NCI-H2107 (cell line): ENCODE measurements around the gene SEMA5A.

Experiments
- DNase-seq: peaks from one replicate; lab custom pipeline; 2025; lab: John Stamatoyannopoulos, UW

The SEMA5A gene

DNA sequence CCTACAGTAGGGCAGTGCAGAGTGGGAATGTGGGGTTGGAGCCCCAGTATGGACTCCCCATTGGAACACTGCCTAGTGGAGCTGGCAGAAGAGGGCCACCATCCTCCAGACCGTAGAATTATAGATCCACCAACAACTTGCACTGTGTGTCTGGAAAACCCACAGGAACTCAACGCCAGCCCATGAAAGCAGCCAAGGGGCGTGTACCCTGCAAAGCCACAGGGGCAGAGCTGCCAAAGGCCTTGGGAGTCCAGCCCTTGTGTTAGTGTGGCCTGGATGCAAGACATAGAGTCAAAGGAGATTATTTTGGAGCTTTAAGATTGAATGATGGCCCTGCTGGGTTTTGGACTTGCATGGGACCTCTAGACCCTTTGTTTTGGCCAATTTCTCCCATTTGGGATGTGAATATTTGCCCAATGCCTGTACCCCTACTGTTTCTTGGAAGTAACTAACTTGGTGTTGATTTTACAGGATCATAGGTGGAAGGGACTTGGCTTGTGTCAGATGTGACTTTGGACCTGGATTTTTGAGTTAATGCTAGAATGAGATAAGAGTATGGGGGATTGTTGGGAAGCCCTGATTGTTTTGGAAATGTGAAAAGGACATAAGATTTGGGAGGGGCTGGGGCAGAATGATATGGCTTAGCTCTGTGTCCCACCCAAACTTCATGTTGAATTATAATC, 266.8 kb downstream of the SEMA5A start:
- no peak for DNase-seq

DNA sequence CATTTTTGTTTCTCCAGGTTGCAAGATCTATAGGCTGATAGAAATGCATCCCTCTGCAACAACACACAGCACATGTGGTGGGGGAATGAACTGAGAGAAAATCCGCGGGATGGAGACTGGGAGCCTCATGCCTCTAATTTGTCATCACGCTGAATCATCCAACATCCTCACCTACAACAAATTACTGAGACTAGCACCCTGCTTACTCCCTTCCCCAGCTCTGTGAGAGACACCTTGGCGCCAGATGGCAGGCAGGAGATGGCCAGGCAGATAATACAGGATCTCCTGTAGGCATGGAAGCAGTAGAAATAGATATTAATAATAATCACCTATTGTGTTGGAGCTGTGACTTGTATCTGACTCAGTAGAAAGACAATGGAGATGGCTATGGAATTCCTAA, 276.9 kb downstream of the SEMA5A start:
- DNase-seq: no peak

DNA sequence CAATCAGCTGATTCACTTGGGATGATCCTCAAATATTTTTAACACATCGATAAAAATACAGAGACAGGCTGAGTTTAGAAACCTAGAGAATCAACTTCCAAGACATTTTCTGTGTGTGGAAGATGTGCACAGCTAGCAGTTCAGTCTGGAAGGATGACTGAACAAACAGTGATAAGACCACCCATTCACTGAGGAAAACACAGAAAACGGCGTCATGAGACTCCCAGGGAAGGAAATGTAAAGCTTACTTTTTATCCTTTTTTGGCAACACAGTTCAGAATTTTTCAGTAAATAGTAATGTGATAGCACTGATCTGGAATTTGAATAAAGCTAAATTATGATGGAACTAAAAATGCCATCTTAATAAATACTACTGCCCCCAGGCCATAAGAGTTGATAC, 277.6 kb downstream of the SEMA5A start:
- no peak for DNase-seq

- no peak for DNase-seq
Measured at GRCh38 chr5:9265441-9266287, 280.2 kb downstream of the SEMA5A start.

DNA sequence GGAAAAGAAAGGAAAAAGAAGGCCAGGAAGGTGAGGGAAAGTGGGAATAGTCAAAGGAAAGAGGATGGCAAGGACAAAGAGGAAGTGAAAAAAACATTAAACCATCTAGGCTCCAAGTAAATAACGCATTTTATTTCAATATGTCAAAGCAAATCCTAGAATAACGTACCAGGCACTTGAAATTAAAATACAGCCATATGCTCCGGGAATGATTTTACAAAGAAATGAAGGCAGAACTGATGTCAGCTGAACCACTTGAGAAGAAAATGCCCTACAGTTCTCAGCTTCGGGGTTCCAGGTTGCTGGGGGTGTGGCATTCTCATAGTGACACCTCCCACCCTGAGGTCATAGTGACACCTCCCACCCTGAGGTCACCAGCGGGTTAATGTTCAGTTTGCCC, 281.6 kb downstream of the SEMA5A start:
- DNase-seq: no peak

DNA sequence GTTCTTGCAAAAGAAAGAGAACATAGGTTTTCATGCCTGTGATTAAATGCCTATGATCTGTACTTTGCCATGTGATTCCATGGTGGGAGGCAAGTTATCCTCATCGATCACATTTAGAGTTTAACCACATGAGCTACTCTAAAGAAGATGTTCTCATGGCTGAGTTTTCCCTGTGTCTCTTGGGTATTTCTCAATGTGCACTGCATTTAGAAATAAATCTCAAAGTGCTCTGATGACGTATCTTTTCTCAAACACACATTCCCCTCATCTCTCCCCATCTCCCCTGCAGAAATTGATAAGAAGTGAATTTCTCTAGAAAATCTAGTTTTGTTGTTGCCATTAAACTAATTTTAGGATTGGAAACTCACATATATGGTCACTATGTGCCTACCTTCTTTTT, 282.2 kb downstream of the SEMA5A start:
- no peak for DNase-seq

GRCh38 chr5:9251379-9251980, 294.4 kb downstream of the SEMA5A start:
- DNase-seq: no peak

GRCh38 chr5:9249231-9249630, 296.6 kb downstream of the SEMA5A start:
- DNase-seq: no peak

DNA sequence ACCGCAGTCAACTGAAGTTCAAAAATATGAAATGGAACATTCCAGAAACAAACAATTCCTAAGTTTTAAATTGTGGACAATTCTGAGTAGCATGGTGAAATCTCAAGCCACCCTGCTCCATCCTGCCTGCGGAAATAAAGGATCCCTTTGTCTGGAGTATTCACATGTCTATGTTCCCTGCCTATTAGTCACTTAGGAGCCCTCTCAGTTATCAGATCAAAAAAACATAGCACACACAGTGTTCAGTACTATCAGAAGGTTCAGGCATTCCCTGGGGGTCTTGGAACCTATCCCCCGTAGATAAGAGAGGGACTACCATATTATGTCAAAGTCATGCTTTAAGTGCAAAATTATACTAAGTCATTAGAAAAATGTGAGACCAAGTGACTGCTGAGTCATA, 300.8 kb downstream of the SEMA5A start:
- DNase-seq: no peak

GRCh38 chr5:9244417-9244816, 301.5 kb downstream of the SEMA5A start:
- no peak for DNase-seq

- DNase-seq: no peak
Measured at GRCh38 chr5:9241479-9242305, 304.2 kb downstream of the SEMA5A start.

- DNase-seq: no peak
Measured at GRCh38 chr5:9240431-9240830, 305.4 kb downstream of the SEMA5A start.

DNA sequence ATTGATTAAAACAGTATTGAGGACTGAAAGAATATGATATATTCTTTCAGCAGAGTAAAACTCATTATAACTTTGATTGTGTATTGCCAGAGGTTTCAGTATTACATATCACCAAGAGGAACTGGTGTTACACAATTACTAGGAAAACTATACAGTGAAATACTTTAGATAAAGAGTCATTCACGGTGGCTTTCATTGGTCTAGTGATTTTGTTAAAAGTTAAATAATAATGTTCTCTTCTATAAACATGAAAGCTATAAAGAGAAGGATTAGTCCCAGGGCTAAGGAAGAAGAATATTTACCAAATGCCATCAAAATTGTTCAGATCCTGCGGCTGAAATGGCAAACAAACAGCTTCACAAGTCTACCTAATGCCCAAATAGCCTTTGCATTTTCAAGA, 306.2 kb downstream of the SEMA5A start:
- DNase-seq: no peak

- no peak for DNase-seq
Measured at GRCh38 chr5:9239071-9239470, 306.8 kb downstream of the SEMA5A start.

DNA sequence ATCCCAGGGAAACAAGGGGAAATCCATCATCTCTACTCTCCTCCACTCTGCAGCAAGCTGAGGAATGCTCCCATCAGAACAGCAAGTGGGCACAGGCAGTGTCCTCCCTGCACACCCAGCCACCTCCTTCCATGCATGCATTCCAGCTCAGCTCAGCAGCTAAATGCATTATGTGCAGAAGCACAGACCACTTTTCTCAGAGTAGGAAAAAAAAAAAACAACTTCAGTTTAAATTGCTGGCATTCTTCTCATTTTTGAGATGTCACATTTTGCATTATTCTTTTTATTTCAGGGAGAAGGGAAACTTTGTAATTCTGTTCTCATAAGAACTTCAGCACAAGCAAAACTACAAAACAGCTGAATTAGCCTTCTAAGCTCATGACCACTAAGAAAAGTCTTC, 312.2 kb downstream of the SEMA5A start:
- DNase-seq: no peak

GRCh38 chr5:9233035-9233434, 312.8 kb downstream of the SEMA5A start:
- no peak for DNase-seq

- DNase-seq: no peak
Measured at GRCh38 chr5:9231842-9232241, 314.0 kb downstream of the SEMA5A start.

DNA sequence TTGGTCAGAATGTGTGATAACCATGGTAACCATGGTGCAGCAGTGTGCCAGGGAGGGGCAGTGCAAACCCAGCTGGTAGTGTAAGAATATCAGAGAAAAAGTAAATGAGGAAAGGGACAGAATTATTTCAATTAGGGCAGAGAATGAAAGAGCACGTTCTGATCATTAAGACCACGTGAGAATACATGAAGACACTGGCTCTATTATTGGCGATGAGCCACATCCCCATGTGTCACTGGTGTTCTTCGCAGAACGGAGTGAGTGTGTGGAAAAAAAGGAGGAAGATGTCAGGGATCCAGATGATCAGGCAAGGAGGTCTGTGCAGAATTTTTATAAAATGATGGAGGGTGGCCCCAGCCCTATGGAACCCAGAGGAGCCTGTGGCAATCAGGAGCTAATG, 315.5 kb downstream of the SEMA5A start:
- no peak for DNase-seq

- DNase-seq: no peak
Measured at GRCh38 chr5:9226016-9226536, 319.8 kb downstream of the SEMA5A start.

GRCh38 chr5:9222054-9222976, 323.6 kb downstream of the SEMA5A start:
- DNase-seq: no peak

DNA sequence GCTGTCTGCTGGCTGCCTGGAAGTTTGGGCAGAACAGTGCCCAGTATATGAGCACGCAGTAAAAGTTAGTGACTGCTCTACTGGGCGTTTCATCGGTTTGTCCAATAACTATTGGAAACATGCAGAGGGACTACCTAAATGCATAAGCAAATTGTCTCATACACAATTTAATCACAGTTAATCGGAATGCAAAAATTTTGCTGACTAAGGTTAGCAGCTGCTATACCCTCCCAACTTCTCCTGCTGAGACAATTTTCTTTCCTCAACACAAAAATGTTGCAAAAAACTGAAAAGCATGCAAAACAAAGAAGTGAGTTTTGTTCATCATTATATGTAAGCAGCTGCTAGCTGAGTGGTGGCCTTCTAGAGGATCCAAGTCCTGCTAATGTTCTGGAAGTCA, 327.5 kb downstream of the SEMA5A start:
- no peak for DNase-seq
